ENCODE results near the gene ANKRD40.
"Not testable (repeated sequence)": the region's sequence is repeated elsewhere in the genome, so short reads cannot be mapped to it uniquely, and the experiment has no call there.

Gene ANKRD40

DNA sequence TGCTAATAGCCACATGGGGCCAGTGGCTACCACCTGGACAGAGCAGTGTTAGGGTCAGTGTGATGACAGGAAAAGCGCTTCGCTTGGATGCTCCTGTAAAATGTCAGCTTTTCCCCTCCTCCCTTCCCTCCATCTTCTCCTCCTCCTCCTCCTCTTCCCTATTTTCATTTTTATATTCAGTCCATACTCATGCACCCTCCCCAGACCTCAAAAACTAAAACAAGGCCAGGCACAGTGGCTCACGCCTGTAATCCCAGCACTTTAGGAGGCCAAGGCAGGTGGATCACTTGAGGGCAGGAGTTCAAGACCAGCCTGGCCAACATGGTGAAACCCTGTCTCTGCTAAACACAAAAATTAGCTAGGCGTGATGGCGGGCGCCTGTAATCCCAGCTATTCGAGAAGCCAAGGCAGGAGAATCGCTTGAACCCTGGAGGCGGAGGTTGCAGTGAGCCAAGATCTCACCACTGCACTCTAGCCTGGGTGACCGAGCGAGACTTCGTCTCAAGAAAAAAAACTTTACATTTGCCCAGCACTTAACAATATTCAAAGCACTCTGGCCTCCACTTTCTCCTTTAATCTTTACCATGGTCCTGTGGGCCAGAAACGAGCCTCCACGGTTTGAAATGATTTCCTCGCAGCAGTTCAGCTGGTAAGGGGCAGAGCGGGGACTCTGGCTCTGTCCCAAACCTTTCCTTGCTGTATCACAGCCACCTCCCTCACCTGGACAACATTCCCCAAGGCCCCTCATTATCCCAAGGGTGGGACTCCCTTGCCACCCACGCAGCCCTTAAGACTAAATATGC is 21.8 kb downstream of the ANKRD40 start:
- no peak for DNase-seq

DNA sequence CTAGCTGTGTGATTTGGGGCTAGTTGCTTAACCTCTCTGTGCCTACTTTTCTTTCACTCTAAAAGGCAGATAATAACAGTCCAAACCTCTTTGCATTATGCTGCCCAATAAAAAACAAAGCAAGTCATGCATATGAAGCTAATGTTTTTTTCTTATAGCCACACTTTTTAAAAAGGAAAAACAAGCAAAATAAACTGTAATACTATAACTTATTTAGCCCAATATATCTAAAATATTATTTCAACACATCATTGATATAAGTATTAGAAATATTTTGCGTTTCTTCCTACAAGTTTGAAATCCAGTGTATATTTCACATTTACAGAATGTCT is 22.4 kb downstream of the ANKRD40 start:
- DNase-seq = no peak

DNA sequence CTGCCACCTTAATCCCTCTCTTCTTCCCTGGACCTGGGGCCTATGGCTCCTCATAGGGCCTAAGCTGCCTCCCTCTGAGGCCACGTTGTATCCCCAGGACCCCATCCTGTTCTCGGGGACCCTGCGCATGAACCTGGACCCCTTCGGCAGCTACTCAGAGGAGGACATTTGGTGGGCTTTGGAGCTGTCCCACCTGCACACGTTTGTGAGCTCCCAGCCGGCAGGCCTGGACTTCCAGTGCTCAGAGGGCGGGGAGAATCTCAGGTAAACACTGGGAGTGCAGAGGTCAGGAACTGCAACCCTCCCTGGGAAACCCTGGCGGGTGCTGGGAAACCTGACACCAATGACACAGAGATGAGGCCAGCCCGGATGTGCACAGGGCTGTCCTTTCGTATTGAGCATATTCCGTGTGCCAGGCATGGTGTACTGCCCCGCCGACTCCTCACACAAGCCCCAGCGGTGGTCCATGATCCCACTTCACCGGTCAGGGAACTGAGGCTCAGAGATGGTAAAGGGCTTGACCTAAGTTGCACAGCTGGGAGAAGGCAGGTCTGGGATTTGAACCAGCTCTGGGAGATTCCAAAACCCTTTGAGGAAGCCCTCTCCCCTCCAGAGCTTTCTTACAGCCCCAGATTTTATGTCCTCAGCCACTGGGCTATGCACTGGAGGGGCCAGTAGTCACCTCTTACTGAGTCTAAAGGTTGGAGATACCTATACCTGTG is 22.9 kb downstream of the ANKRD40 start:
- DNase-seq = peak; percentile 91

DNA sequence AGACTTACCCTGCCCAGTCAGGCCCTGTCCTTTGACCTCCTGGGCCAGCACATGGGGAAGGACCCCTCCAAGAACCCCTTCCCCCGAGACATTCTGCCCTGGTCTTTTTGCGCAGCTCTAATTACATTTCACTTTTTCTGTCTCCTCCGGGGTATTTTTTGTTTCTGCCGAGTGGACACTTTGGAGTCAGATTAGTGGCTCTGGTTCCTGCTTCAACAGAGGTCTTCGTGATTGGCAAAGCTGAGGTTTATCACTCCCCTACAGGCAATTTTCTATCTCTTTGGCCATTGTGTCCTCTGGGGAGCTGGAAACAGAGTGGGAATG is 23.5 kb downstream of the ANKRD40 start:
- DNase-seq = no peak

DNA sequence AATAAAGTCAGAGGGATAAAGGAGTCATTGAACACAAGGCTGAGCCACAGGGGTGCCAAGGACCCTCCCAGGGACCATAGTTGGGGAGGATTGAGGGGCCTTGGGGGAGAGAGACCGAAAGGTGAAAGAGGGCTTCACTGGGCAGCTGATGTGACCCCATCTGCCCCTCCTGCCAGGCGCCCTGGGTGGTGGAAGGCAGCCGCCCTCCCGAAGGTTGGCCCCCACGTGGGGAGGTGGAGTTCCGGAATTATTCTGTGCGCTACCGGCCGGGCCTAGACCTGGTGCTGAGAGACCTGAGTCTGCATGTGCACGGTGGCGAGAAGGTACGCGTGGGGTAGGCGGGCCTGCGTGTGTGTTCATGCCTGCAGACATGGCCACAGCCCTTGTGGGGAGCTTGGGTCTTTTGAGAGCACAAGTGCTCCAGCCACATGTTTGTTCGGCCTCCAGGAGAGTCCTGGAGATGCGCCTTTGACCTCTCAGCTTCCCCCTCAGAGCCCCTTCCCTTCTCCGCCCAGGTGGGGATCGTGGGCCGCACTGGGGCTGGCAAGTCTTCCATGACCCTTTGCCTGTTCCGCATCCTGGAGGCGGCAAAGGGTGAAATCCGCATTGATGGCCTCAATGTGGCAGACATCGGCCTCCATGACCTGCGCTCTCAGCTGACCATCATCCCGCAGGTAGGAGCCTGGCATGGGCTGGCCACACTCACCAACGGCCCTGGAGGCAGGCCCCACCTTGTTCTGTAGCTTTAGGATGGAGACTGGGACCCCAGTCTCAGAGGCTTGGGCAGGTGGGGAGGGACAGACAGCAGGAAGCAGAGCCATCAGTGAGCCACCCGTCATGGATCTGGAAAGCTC is 24.1 kb downstream of the ANKRD40 start:
- DNase-seq = peak; percentile 54

DNA sequence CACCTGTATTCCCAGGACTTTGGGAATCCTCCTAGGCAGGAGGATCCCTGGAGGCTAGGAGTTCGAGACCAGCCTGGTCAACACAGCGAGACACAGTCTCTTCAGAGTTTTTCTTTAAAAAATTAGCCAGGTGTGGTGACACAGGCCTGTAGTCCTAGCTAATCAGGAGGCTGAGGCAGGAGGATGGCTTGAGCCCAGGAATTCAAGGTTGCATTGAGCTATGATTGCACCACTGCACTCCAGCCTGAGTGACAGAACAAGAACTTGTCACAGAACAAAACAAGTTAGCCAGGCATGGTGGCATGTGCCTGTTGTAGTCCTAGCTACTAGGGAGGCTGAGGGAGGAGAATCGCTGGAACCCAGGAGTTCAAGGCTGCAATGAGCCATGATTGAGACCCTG is 24.8 kb downstream of the ANKRD40 start:
- DNase-seq = peak; percentile 46

DNA sequence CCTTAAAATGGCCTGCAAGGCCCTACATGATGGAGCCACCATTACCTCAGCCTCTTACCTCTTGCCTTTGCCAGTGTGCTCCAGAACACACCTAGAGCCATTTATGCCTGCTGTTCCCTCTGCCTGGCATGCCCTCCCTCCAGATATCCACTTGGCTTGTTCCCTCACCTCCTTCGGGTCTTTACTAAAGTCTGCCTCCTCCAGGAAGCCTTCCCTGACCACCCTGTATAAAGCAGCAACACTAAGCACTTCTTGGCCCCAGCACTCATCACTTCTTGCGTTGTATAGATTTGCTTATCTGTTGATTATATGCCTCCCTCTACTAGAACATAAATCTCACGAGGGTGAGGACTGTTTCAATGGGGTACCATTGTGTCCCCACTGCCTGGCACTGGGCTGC is 25.3 kb downstream of the ANKRD40 start:
- no peak for DNase-seq

DNA sequence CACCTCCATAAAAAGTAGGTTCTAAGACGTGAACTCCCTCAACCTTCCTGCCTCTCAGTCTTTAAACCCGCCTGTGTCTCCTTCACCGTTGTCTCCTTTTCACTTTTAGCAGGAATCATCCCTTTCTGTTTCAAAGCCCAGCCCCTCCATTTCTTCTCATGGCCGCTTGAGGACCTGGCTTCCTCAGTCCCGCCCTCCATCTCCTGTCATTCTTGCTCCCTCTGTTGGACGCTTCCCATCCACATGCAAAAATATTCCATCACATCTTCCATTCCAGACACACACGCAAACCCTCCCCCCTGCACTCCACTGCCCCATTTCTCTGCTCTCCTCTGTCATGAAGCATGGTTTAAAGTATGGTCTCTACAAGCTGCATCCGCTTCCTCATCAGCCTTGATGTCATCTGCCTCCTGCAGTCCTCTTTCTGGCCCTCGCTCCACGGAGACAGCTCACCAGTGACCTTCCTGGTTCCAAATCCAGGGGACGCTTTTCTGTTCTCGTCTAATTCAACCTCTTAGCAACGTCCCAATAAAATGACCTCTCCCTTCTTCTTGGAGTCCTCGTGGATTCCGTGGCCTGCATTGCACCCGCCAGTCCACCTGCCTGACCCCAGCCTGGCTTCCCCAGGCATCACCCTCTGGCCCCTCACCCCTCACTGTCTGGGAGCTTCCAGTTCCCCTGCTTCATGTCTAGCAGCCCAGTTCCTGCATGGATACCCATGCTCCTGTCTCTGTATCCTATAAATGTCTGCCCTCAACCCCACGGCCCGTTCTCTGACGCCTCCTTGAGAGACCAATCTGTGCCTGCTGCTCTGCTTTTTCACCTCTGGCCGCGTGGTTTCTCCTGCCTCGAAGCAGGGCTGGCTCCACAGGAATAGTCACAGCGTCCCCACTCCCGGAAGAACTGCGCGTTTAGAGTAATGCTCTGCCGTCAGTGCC is 26.2 kb downstream of the ANKRD40 start:
- DNase-seq = peak; percentile 84

DNA sequence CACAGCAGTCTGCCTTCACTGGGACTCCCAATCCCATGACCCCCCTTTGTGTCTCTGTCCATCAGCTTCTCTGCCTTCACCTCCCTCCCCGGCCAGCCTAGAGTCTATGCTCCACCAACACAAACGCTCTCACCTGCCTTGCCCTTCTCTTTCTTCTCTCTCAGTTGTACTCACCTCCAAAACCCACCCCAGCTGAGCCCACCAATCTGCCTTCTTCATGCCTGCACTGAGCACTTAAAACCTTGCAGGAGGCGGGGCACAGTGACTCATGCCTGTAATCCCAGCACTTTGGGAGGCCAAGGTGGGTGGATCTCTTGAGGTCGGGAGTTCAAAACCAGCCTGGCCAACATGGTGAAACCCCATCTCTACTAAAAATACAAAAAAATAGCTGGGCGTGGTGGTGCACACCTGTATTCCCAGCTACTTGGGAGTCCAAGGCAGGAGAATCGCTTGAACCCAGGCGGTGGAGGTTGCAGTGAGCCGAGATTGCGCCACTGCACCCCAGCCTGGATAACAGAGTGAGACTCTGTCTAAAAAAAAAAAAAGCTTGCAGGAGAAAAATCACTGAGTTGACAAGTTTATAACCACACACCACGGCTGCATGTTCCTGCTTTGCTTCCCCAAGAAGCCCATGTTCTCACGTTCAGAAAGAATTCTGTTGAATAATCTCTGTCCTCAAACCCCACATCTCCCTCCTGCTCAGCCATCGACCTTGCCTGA is 27.0 kb downstream of the ANKRD40 start:
- DNase-seq = not testable (repeated sequence)

DNA sequence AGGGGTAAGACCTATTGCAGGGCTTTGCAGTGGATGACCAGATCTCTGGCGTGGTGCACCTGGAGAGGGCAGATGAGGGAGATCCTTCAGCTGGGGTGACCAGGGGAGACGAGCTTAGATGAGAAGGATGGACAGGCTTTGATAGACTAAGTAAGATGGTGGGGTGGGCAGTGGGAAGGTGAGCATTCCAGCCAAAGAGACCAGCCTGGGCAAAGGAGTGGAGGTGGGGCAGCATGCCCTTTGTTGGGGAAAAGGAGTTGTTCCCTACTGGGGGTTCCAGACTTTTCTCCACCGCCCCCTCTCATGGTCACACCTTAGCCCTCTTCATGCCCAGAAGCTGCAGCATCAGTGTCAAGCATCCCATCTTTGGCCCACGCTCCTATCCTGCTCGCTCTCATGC is 27.6 kb downstream of the ANKRD40 start:
- no peak for DNase-seq

DNA sequence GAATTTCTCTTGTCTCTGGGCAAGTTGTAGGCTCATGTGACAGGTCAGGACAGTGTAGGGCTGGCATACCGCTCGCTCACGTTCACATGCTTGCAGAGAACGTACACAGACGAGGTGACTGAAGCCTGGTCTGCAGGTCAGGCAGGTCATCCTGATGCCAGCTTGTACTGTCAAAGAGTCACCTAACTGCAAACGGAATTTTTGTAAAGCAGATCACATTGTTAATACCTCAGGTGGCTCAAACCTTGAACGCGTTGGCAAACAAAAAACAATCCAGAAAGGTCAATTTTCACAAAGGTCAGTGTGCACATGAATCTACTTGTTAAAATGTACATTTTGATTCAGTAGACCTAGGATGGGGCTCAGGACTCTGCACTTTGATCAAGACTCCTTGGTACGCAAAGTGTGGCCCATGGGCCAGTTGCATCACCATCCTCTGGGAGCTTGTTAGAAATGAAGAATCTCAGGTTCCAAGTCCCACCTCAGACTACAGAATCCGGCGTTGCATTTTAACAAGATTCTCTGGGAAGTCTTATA is 28.6 kb downstream of the ANKRD40 start:
- DNase-seq = no peak

DNA sequence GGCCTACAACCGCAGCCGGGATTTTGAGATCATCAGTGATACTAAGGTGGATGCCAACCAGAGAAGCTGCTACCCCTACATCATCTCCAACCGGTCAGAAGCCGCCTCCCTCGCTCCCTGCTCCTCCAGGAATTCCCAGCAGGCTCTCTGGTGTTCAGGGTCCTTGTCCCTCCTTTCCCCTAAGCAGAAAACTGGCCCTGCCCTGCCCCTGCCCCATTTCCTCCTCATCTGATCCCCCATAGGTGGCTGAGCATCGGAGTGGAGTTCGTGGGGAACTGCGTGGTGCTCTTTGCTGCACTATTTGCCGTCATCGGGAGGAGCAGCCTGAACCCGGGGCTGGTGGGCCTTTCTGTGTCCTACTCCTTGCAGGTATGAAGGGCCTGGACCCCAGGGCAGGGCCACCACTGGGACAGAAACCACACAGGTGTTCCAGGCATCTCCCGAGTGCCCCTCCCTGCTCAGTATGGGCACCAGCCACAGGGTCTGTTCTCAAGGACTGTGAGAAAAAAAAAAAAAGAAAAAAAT is 29.8 kb downstream of the ANKRD40 start:
- DNase-seq = no peak

DNA sequence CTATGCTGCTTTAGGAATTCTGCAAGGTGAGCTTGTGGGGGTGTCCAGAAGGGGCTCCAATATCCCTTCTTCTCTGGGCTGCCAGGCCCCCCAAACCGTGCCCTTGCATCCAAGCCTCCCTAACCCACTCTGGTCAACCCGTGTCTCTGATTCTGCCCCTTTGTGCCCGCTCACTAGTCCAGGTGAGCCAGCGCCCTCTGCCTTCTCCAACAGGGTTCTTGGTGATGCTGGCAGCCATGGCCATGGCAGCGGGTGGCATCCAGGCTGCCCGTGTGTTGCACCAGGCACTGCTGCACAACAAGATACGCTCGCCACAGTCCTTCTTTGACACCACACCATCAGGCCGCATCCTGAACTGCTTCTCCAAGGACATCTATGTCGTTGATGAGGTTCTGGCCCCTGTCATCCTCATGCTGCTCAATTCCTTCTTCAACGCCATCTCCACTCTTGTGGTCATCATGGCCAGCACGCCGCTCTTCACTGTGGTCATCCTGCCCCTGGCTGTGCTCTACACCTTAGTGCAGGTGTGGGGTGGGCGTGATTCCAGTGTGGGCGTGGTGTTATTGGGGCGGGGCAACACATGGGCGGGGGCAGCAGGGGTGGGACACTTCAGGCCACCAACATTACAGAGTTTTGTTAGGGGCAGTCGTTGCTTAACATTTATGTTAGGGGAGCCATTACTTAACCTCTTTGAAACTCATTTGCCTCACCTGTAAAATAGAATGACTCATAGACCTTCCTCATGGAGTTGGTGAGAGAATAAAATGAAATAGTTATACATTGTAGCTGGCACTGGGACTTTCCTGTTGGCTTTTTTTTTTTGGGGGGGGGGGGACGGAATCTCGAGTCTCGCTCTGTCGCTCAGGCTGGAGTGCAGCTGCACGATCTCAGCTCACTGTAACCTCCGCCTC is 31.4 kb downstream of the ANKRD40 start:
- DNase-seq = no peak

DNA sequence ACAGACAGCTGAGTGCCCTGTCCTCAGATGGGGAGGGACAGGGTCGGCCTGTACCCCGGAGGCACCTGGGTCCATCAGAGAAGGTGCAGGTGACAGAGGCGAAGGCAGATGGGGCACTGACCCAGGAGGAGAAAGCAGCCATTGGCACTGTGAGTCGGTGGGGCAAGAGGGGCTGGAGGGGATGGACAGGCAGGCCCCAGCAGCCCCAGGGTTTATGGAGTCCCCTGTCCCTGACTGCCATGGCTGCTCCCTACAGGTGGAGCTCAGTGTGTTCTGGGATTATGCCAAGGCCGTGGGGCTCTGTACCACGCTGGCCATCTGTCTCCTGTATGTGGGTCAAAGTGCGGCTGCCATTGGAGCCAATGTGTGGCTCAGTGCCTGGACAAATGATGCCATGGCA is 32.1 kb downstream of the ANKRD40 start:
- no peak for DNase-seq

DNA sequence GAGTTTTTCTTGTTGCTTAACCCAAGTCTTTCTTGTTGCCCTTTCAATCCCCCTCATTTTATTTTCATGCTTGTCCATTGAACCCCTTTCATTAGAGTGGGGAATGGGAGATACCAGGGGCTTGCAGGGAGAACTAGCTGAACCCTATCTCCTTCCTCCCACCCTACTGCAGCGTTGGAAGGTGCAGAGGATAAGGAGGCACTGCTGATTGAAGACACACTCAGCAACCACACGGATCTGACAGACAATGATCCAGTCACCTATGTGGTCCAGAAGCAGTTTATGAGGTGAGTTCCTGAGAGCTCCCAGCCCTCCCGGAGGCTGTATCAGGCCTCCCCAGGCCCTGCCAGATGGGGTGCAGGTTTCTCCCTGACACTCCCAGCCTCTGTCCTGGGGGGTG is 32.5 kb downstream of the ANKRD40 start:
- DNase-seq = no peak

DNA sequence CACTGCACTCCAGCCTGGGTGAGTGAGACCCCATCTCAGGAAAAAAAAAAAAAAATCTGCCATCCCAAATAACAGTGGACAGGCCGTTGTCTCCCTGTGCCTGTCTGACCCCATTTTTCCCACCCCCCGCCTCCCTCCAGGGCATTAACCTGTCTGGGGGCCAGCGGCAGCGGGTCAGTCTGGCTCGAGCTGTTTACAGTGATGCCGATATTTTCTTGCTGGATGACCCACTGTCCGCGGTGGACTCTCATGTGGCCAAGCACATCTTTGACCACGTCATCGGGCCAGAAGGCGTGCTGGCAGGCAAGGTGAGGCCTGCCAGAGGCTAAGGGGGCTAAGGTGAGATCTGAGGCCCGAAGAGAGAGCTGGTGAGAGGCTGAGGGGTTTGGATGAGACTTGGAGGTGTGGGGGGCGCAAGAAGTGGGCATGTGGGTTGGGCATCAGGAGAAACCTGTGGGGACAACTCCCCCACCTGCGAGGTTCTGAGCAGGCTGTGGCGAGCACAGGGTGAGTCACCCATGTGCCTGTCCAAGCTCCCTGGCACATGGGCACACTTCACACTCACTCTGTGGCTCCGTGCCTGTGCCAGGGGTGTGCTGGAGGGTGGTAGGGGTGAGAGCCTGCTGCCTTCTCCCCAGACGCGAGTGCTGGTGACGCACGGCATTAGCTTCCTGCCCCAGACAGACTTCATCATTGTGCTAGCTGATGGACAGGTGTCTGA is 34.7 kb downstream of the ANKRD40 start:
- no peak for DNase-seq

DNA sequence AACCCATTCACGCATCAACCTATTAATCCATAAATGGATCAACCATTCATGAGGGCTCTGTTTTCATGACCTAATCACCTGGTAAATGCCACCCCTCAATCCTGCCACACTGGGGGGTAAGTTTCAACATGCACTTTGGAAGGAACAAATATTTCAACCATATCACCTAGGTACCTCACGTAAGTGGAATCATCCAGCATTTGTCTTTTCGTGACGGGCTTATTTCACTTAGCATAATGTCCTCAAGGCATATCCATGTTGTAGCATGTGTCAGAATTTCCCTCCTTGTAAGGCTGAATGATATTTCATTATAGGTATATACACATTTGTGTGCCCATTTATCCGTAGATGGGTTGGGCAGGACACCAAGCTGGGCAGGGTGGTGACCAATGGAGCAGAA is 35.6 kb downstream of the ANKRD40 start:
- DNase-seq = no peak

DNA sequence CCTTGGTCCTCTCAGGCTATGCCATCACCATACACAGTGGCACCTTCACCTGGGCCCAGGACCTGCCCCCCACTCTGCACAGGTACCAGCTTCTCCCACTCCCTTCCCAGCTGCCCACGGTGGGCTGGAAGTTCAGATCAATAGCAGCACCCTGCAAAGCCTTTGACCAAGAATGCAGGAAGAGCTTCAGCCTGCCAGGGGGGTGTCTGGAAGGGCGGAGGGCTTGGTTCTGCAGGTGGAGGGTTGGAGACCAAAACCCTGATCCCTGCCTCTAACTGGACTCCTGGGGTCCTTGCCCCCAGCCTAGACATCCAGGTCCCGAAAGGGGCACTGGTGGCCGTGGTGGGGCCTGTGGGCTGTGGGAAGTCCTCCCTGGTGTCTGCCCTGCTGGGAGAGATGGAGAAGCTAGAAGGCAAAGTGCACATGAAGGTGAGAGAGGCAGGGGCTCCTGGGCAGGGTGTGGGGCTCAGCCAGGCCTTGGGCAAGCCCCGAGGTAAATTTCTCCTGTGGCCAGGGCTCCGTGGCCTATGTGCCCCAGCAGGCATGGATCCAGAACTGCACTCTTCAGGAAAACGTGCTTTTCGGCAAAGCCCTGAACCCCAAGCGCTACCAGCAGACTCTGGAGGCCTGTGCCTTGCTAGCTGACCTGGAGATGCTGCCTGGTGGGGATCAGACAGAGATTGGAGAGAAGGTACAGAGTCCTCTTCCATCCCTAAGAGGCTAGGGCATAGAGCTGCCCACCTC is 38.7 kb downstream of the ANKRD40 start:
- DNase-seq = no peak

All from islet precursor cell (in vitro differentiated cells).